H4 (cell line): Measurements from ENCODE around the gene EN2. TPM values are rescaled to one million over a fixed set of nuclear protein-coding genes. Genes with fewer than 3 reads are reported as not detected.
A peak's percentile ranks its signal among the peaks of the same experiment; 100 is the strongest.

Experiments
- DNase-seq: peaks from one replicate; pipeline ENCODE4 v3.0.0-alpha.2; 2015; ENCODE audit warnings: low spot score
- total RNA-seq: library from RNA; depleted of rRNA; stranded (reverse); fragments of >200 nt; shearing (Covaris generic); gene quantifications from 2 replicates; pipeline ENCODE4 v1.2.3, GENCODE V29; 2014

Gene EN2
- total RNA-seq, 1 experiment from 2014 or later: 0.29 TPM

GRCh38 chr7:155486783-155487508, 29.0 kb downstream of the EN2 start:
- DNase-seq: no peak

- DNase-seq: no peak
Measured at GRCh38 chr7:155487509-155488482, 29.9 kb downstream of the EN2 start.

GRCh38 chr7:155488483-155489127, 30.7 kb downstream of the EN2 start:
- no peak for DNase-seq

- DNase-seq: no peak
Measured at GRCh38 chr7:155489158-155489840, 31.4 kb downstream of the EN2 start.

GRCh38 chr7:155489862-155490696, 32.1 kb downstream of the EN2 start:
- no peak for DNase-seq

- no peak for DNase-seq
Measured at GRCh38 chr7:155490697-155491628, 33.0 kb downstream of the EN2 start.

- no peak for DNase-seq
Measured at GRCh38 chr7:155491812-155492211, 33.9 kb downstream of the EN2 start.

GRCh38 chr7:155493744-155494538, 36.0 kb downstream of the EN2 start:
- no peak for DNase-seq

- no peak for DNase-seq
Measured at GRCh38 chr7:155494551-155494950, 36.6 kb downstream of the EN2 start.

GRCh38 chr7:155495440-155496248, 37.7 kb downstream of the EN2 start:
- DNase-seq: no peak

GRCh38 chr7:155496267-155497005, 38.5 kb downstream of the EN2 start:
- no peak for DNase-seq

GRCh38 chr7:155497149-155497901, 39.4 kb downstream of the EN2 start:
- no peak for DNase-seq

GRCh38 chr7:155505422-155505793, 47.5 kb downstream of the EN2 start:
- no peak for DNase-seq

- peak; percentile 59 for DNase-seq
Measured at GRCh38 chr7:155506854-155507337, 49.0 kb downstream of the EN2 start.

- no peak for DNase-seq
Measured at GRCh38 chr7:155507576-155507975, 49.6 kb downstream of the EN2 start.
